CD4-positive, alpha-beta T cell (primary cell): Measurements from ENCODE around the gene ADNP2. TPM values are rescaled to one million over a fixed set of nuclear protein-coding genes. Genes with fewer than 3 reads are reported as not detected.
"Not testable (repeated sequence)": the region's sequence is repeated elsewhere in the genome, so short reads cannot be mapped to it uniquely, and the experiment has no call there.

Experiments used
- ATAC-seq: fragments of 200-7000 bp; cut with Tn5 transposase; one replicate; pipeline ENCODE4 v1.10.0; 2022; ENCODE audit warnings: mild to moderate bottlenecking; ENCODE audit not compliant: poor library complexity
- CTCF ChIA-PET: fragments of 350-600 bp; sonication (Branson Sonifier 250); formaldehyde crosslinking; loops from one replicate; lab custom pipeline; 2021; ENCODE audit warnings: antibody characterized with exemption, inconsistent platforms; lab: Charles Lee
- POLR2A ChIA-PET: fragments of 350-600 bp; sonication (Branson Sonifier 250); formaldehyde crosslinking; loops from one replicate; lab custom pipeline; 2021; ENCODE audit warnings: antibody characterized with exemption, inconsistent platforms; lab: Charles Lee
- DNase-seq, 14 experiments: peaks; one replicate each; pipeline ENCODE4 v3.0.0-alpha.2; 2013 to 2020; ENCODE audit warnings: mixed read lengths in 2 of 14
- H3K27ac ChIP-seq, 2 donors: one replicate each; pipeline versions ENCODE4 v1.5.1 to v1.7.0; 2013; ENCODE audit warnings: low read length in 2 of 2, low read depth in 1 of 2, mild to moderate bottlenecking in 1 of 2
- H3K27me3 ChIP-seq, 2 experiments: 1 replicate in 1 of 2; 2 replicates in 1 of 2; pipeline versions ENCODE4 v1.6.1 to v1.7.0; 2013; ENCODE audit warnings: low read length in 2 of 2, control low read depth in 1 of 2, mild to moderate bottlenecking in 1 of 2, moderate library complexity in 1 of 2; ENCODE audit not compliant: insufficient read depth in 2 of 2, control insufficient read depth in 1 of 2
- H3K36me3 ChIP-seq: one replicate; pipeline ENCODE4 v1.6.1; 2013; ENCODE audit warnings: low read length, control low read depth; ENCODE audit not compliant: insufficient read depth
- H3K4me1 ChIP-seq: one replicate; pipeline ENCODE4 v1.6.1; 2013; ENCODE audit warnings: low read length, control low read depth; ENCODE audit not compliant: insufficient read depth
- H3K4me3 ChIP-seq: one replicate; pipeline ENCODE4 v1.5.1; 2013; ENCODE audit warnings: mild to moderate bottlenecking, low read length, moderate library complexity
- H3K9me3 ChIP-seq, 2 experiments: 1 replicate in 1 of 2; 2 replicates in 1 of 2; pipeline versions ENCODE4 v1.6.1 to v1.7.0; 2013; ENCODE audit warnings: low read length in 2 of 2, mild to moderate bottlenecking in 2 of 2, control low read depth in 1 of 2, moderate library complexity in 1 of 2; ENCODE audit not compliant: control insufficient read depth in 1 of 2, insufficient read depth in 1 of 2
- H3K27ac Mint-ChIP-seq: one replicate; pipeline ENCODE4 v1.8.0; 2020; ENCODE audit warnings: mixed read lengths
- H3K27me3 Mint-ChIP-seq: one replicate; pipeline ENCODE4 v1.8.0; 2021; ENCODE audit warnings: mixed read lengths
- H3K36me3 Mint-ChIP-seq: one replicate; pipeline ENCODE4 v1.8.0; 2021; ENCODE audit warnings: low read depth, mixed read lengths
- H3K4me1 Mint-ChIP-seq: one replicate; pipeline ENCODE4 v1.8.0; 2021; ENCODE audit warnings: low read depth, mixed read lengths
- H3K4me3 Mint-ChIP-seq: one replicate; pipeline ENCODE4 v1.8.0; 2020; ENCODE audit warnings: mild to moderate bottlenecking, mixed read lengths
- H3K9me3 Mint-ChIP-seq: one replicate; pipeline ENCODE4 v1.8.0; 2020; ENCODE audit warnings: mixed read lengths
- CTCF ChIP-seq: fragments of 200-600 bp; IDR thresholded peaks from one replicate; pipeline ENCODE4 v1.8.0; 2022; ENCODE audit warnings: antibody characterized with exemption, mild to moderate bottlenecking
- intact Hi-C, 2 experiments: fragments of 100-400 bp; cut with DNase I in 1 of 2; cut with micrococcal nuclease in 1 of 2; formaldehyde crosslinking; loops; one replicate each; pipeline versions ENCODE4 v1.15.1 to v1.9.0; 2023 to 2025; cut with DNase I, micrococcal nuclease
- total RNA-seq, 174 experiments: library from RNA in 2 of 174; stranded (reverse) in 2 of 174; gene quantifications; one replicate each; pipeline ENCODE4 v1.2.3 and lab custom pipeline; 2021 to 2026

Gene ADNP2
- total RNA-seq, 2 experiments from 2014 or later = 61.0 to 61.5 TPM

- Histone ChIP-seq H3K4me3 (no peak overlapping the region), H3K27me3 (peaks cover 22 to 31% of the 10 kb centered on the region in 2 experiments), H3K4me1 (peaks cover 10% of the 10 kb centered on the region), H3K9me3 (peaks cover 12 to 39% of the 10 kb centered on the region in 2 experiments), H3K36me3 (no peaks in the 10 kb centered on the region), H3K27ac (no peak overlapping the region)
- ChIA-PET CTCF (no interaction called here), POLR2A (no interaction called here)
- H3K27me3 Mint-ChIP-seq = peaks cover 46% of the 10 kb centered on the region
- no peak overlapping the region for H3K4me3 Mint-ChIP-seq
- no peaks in the 10 kb centered on the region for H3K4me1 Mint-ChIP-seq
- DNase-seq (no peak), ATAC-seq (no peak)
- H3K27ac Mint-ChIP-seq = no peak overlapping the region
- no peaks in the 10 kb centered on the region for H3K36me3 Mint-ChIP-seq
- intact Hi-C loops = no loop called here
- H3K9me3 Mint-ChIP-seq = peaks cover 4% of the 10 kb centered on the region
- TF ChIP-seq CTCF = no peak
Measured at GRCh38 chr18:80163183-80163582, 54.1 kb downstream of the ADNP2 start.

- CTCF ChIA-PET, POLR2A ChIA-PET, ATAC-seq, H3K4me3 ChIP-seq, H3K36me3 ChIP-seq, H3K4me1 Mint-ChIP-seq, H3K27ac ChIP-seq, H3K27ac Mint-ChIP-seq, H3K9me3 Mint-ChIP-seq, DNase-seq, H3K4me3 Mint-ChIP-seq, H3K36me3 Mint-ChIP-seq, intact Hi-C loops: not testable (repeated sequence)
- Histone ChIP-seq H3K27me3 (peaks cover 20 to 30% of the 10 kb centered on the region in 2 experiments), H3K4me1 (peaks cover 15% of the 10 kb centered on the region), H3K9me3 (peaks cover 12 to 39% of the 10 kb centered on the region in 2 experiments)
- H3K27me3 Mint-ChIP-seq = peaks cover 47% of the 10 kb centered on the region
Measured at GRCh38 chr18:80164727-80165355, 55.8 kb downstream of the ADNP2 start.

GRCh38 chr18:80166240-80166639, 57.2 kb downstream of the ADNP2 start:
- H3K27ac ChIP-seq = no peak overlapping the region
- H3K4me3 ChIP-seq = no peak overlapping the region
- Mint-ChIP-seq H3K4me3 (no peak overlapping the region), H3K36me3 (no peaks in the 10 kb centered on the region), H3K4me1 (no peaks in the 10 kb centered on the region), H3K27me3 (peaks cover 51% of the 10 kb centered on the region), H3K27ac (no peak overlapping the region), H3K9me3 (peaks cover 4% of the 10 kb centered on the region)
- no peak for ATAC-seq
- H3K4me1 ChIP-seq = peaks cover 18% of the 10 kb centered on the region
- H3K27me3 ChIP-seq = peaks cover 20 to 25% of the 10 kb centered on the region in 2 experiments
- CTCF ChIA-PET = no interaction called here
- no peaks in the 10 kb centered on the region for H3K36me3 ChIP-seq
- POLR2A ChIA-PET = no interaction called here
- peaks cover 12 to 35% of the 10 kb centered on the region in 2 experiments for H3K9me3 ChIP-seq
- no peak for DNase-seq
- intact Hi-C loops = no loop called here
- no peak for TF ChIP-seq CTCF

- peaks cover 4% of the 10 kb centered on the region for H3K9me3 Mint-ChIP-seq
- no peak for TF ChIP-seq CTCF
- H3K4me3 Mint-ChIP-seq = no peak overlapping the region
- DNase-seq (no peak), ATAC-seq (no peak)
- intact Hi-C loops = no loop called here
- no peaks in the 10 kb centered on the region for H3K36me3 Mint-ChIP-seq
- CTCF ChIA-PET = no interaction called here
- H3K4me1 Mint-ChIP-seq = no peaks in the 10 kb centered on the region
- peaks cover 12 to 36% of the 10 kb centered on the region in 2 experiments for H3K9me3 ChIP-seq
- peaks cover 52% of the 10 kb centered on the region for H3K27me3 Mint-ChIP-seq
- peaks cover 18 to 25% of the 10 kb centered on the region in 2 experiments for H3K27me3 ChIP-seq
- H3K27ac ChIP-seq = no peak overlapping the region
- H3K27ac Mint-ChIP-seq = no peak overlapping the region
- H3K4me3 ChIP-seq = no peak overlapping the region
- POLR2A ChIA-PET = no interaction called here
- H3K4me1 ChIP-seq = peaks cover 20% of the 10 kb centered on the region
- no peaks in the 10 kb centered on the region for H3K36me3 ChIP-seq
Measured at GRCh38 chr18:80166725-80167124, 57.7 kb downstream of the ADNP2 start.
